NCI-H1417 (cell line): ENCODE data around the gene PCSK5.

Experiments used
- DNase-seq, 3 experiments: peaks; one replicate each; lab custom pipeline; 2025; lab: John Stamatoyannopoulos, UW

The PCSK5 gene

GRCh38 chr9:76138360-76138759 is 247.9 kb downstream of the PCSK5 start:
- DNase-seq = no peak

- no peak for DNase-seq
Observed at GRCh38 chr9:76143834-76144233, 253.4 kb downstream of the PCSK5 start.

- DNase-seq = no peak
Observed at GRCh38 chr9:76150013-76150412, 259.5 kb downstream of the PCSK5 start.

- no peak for DNase-seq
Observed at GRCh38 chr9:76151267-76151666, 260.8 kb downstream of the PCSK5 start.

GRCh38 chr9:76153339-76153738 is 262.9 kb downstream of the PCSK5 start:
- no peak for DNase-seq

GRCh38 chr9:76153902-76154629 is 263.6 kb downstream of the PCSK5 start:
- peak; percentile 5 to 57 (median 55) for DNase-seq

- no peak for DNase-seq
Observed at GRCh38 chr9:76155361-76155760, 264.9 kb downstream of the PCSK5 start.

- DNase-seq = no peak
Observed at GRCh38 chr9:76158713-76159112, 268.2 kb downstream of the PCSK5 start.

- no peak for DNase-seq
Observed at GRCh38 chr9:76159293-76159926, 268.9 kb downstream of the PCSK5 start.

GRCh38 chr9:76161106-76161505 is 270.6 kb downstream of the PCSK5 start:
- DNase-seq = peak; percentile 33 to 66 (median 51)

GRCh38 chr9:76161541-76161940 is 271.1 kb downstream of the PCSK5 start:
- DNase-seq = no peak

GRCh38 chr9:76162086-76162730 is 271.7 kb downstream of the PCSK5 start:
- no peak for DNase-seq

GRCh38 chr9:76162751-76163500 is 272.5 kb downstream of the PCSK5 start:
- DNase-seq = no peak

- no peak for DNase-seq
Observed at GRCh38 chr9:76166526-76166925, 276.1 kb downstream of the PCSK5 start.

GRCh38 chr9:76176171-76176570 is 285.7 kb downstream of the PCSK5 start:
- DNase-seq = no peak

GRCh38 chr9:76177931-76178330 is 287.5 kb downstream of the PCSK5 start:
- DNase-seq = no peak

- DNase-seq = no peak
Observed at GRCh38 chr9:76180541-76180940, 290.1 kb downstream of the PCSK5 start.

GRCh38 chr9:76181020-76181641 is 290.7 kb downstream of the PCSK5 start:
- peak in 1 of 3 experiments; percentile 7 for DNase-seq

GRCh38 chr9:76181781-76182180 is 291.3 kb downstream of the PCSK5 start:
- no peak for DNase-seq

GRCh38 chr9:76185432-76185831 is 295.0 kb downstream of the PCSK5 start:
- DNase-seq = no peak

- no peak for DNase-seq
Observed at GRCh38 chr9:76188286-76188685, 297.8 kb downstream of the PCSK5 start.

GRCh38 chr9:76188905-76189304 is 298.4 kb downstream of the PCSK5 start:
- DNase-seq = no peak
